Effector CD4-positive, alpha-beta T cell (primary cell): Measurements from ENCODE around the gene LRRC23.
A peak's percentile ranks its signal among the peaks of the same experiment; 100 is the strongest.

ENCODE experiments used
- DNase-seq: peaks from one replicate; pipeline ENCODE4 v3.0.0-alpha.2; 2020

LRRC23 gene

GRCh38 chr12:6946920-6947374 lies 42.3 kb downstream of the LRRC23 start:
- no peak for DNase-seq

GRCh38 chr12:6947615-6948014 lies 43.0 kb downstream of the LRRC23 start:
- DNase-seq: no peak

DNA sequence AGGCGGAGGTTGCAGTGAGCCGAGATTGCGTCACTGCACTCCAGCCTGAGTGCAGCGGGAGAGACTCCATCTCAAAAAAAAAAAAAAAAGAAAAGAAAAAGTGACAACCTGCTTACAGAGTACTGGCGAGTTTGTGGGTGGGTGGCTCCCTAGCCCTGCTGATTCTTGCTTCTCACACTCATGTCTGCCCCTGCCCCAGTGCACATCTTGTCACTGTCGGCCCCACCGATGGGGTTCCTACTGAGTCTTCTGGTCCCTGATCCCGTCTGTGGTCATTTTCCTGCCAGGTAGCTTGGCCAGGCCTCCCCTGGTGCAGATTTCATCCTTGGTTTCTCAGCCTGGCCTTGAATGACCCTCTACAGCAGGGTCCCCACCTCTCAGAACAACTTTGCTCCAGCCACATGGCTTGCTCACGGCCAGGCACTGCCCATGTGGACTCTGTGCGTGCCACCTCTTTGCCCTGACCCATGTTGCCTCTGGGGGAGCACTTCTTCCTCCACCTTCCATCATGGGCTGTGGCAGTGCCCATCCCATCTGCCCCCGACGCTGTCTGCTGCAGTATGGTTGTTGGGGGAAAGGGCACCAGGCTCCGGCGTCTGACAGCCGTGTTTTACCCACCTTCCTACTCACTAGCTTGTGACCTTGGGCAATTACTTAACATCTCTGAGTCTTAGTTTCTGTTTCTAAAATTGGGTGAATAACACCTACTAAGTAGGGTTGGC lies 44.4 kb downstream of the LRRC23 start:
- DNase-seq: no peak

GRCh38 chr12:6950401-6950801 lies 45.8 kb downstream of the LRRC23 start:
- no peak for DNase-seq

DNA sequence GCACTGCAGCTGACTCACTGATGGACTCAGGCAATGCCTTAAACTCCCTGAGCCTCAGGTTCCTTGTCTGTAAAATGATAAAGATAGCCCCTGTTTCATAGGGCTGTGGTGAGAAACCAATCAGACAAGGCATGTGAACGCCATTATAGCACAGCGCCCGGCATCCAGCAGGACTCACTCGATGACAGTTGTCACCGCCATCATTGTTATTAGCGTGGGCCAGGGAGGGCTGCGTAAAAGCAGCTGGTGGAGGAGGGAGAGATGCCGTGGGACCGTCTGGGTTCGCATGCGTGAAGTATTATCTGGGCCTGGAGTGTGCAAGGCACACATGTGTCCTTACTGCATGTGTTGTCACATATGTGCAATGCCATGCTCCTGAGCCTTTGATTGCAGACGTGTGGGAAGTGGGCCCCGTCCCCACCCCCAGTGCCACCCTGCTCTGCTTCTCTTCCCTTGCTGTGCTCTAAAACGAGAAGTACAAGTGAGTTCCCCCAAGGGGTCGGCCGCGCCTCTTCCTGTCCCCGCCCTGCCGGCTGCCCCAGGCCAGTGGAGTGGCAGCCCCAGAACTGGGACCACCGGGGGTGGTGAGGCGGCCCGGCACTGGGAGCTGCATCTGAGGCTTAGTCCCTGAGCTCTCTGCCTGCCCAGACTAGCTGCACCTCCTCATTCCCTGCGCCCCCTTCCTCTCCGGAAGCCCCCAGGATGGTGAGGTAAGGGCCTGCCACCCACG lies 46.4 kb downstream of the LRRC23 start, which contains the start of gene PTPN6:
PTPN6 (plus strand) TSS at position 546 of the 730 bp plus-strand sequence; CDS start at position 703, 157 bp downstream.
- no peak for DNase-seq

DNA sequence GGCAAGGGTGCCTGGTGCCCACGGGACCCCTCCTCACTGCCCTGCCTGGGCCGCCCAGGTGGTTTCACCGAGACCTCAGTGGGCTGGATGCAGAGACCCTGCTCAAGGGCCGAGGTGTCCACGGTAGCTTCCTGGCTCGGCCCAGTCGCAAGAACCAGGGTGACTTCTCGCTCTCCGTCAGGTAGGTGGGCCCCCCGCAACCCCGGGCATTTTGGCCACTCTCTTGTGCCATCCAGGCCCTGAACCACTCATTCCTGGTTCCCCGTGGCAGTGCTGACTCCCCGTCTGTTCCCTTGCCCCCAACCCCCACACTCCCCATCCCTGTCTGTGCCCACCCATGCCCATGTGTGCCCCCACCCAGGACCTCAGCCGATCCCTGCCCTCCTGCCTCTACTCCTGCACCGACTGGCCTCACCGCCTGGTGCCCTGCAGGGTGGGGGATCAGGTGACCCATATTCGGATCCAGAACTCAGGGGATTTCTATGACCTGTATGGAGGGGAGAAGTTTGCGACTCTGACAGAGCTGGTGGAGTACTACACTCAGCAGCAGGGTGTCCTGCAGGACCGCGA lies 47.0 kb downstream of the LRRC23 start:
- DNase-seq: no peak

DNA sequence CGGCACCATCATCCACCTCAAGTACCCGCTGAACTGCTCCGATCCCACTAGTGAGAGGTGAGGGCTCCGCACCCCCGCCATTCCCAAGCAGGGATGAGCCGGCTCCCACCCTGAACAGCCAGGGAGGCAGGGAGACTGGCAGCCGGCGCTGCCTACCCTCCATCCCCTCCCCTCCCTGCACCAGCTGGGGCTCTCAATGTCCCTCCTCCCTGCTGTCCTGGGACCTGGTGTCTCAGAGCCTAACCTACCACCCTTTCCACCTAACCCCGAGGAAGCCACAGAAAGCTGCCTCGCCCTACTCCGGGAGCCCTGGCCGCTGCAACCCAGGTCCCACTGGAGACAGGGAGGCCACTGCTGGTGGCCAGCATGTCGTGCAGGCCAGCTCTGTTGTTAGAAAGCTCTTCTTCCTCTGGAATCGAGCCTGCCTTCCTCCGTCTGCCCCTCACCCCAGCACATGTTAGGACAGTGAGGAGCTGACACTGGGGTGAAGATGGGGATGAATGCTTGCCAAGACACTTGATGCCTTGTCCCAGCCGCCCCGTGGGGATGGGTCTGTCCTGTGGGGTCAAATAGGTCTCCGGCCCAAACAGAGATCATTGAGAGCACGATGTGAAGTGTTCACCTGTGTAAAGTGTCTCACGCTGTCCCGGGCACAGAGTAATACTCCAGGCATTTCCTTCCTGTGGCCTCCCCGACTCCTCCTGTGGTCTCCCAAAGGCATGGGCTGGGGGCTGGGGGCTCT lies 47.7 kb downstream of the LRRC23 start:
- DNase-seq: no peak

- DNase-seq: no peak
Measured at GRCh38 chr12:6952863-6953441, 48.3 kb downstream of the LRRC23 start.

DNA sequence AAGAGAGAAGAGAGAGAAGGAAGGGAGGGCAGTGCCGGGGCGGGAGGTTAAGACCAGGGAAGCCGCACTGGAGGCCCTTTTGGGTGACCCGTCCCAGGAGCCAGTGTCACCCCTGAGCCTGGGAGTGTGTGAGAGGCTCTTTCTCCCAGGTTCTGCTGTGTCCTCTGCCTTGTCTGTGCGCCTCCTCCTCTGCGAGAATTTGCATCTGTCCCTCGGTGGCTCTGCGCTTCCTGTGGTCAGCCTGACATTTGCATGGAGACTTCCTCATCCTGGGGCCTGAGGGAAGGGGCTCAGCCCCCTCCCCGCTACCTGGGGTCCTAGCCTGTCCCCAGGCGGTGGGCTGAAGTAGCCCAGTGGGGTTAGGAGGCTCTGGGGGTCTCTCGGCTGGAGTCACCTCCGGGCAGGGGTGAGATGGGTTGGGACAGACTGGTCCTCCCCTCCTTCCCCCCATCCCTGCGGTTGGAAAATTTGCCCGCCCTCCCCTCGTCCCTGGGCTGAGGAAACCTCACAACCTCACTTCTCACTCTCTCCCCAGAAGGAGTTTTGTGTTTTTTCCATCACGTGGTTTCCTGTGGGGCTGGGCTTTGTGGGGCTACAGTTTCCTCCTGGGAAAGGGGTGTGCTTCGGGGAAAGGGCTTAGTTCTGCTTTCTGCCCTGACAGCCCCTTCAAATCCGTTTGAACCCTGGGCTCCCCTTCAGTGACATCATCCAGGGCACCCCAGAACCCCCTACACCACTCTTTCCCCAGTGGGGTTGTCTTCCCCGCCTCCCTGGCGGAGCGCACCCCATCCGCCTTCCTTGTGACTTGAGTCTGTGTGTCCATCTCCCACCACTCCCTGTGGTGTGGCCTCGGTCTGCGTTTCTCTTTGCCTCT lies 49.1 kb downstream of the LRRC23 start:
- peak; percentile 71 for DNase-seq

DNA sequence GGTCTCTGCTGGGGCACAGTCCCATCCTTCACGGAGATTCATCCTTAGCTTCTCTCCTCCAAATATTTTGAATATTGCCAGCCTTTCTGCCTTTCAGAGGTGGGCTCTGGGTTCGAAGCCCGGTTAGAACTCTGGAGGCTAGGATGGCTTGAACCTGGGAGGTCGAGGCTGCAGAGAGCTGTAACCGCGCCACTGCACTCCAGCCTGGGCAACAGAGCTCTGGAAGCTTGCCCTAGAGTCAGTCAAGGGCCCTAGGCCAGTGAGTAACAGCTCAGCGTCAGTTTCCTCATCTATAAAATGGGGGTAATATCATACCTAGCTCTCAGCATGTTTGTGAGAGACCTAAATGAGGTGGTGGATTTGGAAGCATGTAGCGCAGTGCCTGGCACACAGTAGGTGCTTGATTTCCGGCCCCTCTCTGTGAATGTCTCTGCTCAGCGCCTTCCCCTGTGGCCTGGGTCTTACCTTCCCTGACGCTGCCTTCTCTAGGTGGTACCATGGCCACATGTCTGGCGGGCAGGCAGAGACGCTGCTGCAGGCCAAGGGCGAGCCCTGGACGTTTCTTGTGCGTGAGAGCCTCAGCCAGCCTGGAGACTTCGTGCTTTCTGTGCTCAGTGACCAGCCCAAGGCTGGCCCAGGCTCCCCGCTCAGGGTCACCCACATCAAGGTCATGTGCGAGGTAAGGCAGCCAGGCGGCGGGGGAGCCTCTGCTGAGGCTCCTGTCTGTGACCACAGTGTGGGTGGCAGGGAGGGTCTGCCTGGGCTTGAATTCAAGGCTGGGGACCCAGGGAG lies 49.9 kb downstream of the LRRC23 start:
- DNase-seq: no peak

DNA sequence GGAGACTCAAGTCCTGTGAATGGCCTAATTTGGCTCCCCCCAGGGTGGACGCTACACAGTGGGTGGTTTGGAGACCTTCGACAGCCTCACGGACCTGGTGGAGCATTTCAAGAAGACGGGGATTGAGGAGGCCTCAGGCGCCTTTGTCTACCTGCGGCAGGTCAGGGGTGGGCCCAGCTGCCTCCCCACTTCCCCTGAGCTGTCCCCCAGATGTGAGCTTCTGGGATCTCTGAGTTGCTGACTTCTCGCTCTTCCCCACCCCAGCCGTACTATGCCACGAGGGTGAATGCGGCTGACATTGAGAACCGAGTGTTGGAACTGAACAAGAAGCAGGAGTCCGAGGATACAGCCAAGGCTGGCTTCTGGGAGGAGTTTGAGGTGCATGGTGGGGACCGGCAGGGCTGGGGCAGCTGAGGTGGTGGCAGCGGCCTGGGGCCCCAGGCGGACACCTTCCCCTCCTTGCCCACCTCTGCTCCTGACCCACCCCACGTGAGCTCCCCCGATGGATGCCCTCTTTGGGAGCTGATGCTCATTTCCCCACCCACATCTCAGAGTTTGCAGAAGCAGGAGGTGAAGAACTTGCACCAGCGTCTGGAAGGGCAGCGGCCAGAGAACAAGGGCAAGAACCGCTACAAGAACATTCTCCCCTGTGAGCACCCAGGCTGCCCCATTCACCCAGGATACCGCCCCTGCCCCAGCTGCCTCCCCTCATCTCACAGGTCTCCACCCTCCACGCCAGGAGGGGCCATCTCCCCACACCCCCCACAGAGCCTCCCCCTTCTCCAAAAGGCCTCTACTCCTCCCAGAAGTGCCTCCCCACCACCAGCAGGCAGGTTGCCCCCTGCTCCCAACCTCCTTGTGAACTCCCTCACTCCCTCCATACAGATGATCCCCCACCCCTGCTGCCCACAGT lies 50.7 kb downstream of the LRRC23 start:
- no peak for DNase-seq

DNA sequence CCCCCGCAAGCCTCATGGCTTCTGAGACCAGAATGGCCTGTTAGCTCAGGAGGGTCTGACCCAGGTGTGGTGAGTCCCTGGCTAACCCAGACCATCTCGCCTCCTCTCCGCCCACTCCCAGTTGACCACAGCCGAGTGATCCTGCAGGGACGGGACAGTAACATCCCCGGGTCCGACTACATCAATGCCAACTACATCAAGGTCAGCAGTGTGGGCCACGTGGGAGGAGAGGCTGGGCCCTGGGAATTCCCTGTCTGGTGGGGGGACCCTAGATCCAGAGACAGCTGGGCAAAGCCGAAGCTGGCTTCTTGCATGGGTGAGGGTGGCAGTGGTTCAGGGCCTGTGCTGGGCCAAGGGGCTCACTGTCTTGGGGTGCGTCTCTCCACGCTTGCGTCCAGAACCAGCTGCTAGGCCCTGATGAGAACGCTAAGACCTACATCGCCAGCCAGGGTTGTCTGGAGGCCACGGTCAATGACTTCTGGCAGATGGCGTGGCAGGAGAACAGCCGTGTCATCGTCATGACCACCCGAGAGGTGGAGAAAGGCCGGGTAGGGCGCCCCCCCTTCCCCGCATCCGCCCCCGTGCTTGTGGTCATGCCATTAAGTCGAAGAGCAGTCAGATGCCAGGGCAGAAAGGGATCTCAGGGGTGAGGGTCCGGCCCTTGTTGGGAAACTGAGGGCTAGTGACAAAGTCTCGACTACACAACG lies 51.6 kb downstream of the LRRC23 start:
- no peak for DNase-seq

GRCh38 chr12:6957151-6957701 lies 52.6 kb downstream of the LRRC23 start:
- no peak for DNase-seq

GRCh38 chr12:6957741-6958608 lies 53.4 kb downstream of the LRRC23 start:
- DNase-seq: no peak

DNA sequence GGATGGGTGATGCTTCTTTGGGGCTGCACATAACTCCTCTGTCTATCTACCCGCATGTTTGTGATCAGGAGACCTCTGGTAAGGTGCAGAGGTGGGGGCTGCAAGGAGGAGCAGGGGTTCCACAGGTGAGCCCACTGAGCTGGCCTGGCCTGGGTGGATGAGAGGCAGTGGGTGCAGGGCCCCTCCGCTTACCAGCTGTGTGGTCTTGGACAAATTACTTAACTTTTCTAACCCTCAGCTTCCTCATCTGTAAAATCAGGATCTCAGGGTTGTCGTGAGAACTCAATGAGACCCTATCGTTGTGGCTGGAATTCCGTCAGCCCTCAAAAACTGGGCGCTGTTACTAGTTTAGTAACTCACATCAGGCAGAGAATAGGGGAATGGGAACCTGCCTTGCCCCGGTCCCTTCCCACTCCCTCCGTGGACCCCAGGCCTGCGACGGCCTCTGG lies 54.0 kb downstream of the LRRC23 start:
- DNase-seq: no peak

DNA sequence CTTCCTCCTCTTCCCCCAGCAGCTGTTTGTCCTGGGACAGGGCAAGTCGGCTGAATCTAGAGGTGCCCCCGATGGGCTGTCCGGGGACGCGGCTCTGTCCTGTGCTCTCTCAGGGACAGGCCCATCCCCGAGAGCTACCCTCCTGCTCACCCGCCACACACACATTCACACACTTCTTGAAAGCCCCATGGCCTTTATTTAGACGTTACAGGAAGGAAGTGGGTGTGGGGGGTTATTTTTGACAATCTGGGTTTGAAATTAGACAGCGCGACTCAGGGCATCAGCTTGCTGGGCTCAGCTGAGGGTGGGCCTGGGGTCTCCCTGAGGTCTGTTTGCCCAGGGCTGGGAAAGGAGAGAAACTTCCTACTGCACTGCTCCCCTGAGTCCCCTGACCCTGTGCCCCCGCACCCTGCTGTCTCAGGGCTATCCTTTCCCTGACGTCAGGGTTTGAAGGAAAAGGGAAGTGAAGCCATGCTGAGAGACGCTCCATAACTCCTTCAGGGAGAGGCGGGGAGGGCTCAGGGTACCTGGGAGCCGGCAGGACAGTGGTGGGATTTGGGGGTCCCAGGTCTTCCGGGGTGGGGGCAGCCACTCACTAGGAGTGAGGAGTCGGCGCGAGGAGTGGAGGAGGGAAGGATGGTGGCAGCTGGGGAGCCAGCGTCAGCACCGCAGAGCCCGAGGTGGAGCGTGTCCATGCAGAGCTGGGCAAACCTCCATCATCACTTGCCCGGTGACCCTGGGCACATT lies 54.6 kb downstream of the LRRC23 start:
- DNase-seq: peak; percentile 77
